SK-N-SH (cell line): Measurements from ENCODE around the gene CCL15. TPM values are rescaled to one million over a fixed set of nuclear protein-coding genes. Genes with fewer than 3 reads are reported as not detected.

Experiments used
- CTCF ChIA-PET: fragments of 300-600, 350-600 bp; formaldehyde crosslinking; extraction: SDS; loops from one replicate; lab custom pipeline; 2021; lab: Yijun Ruan, JAX
- POLR2A ChIA-PET: fragments of 350-600 bp; sonication (Branson Sonifier 250); formaldehyde crosslinking; extraction: SDS; loops from one replicate; lab custom pipeline; 2020; ENCODE audit warnings: antibody characterized with exemption, inconsistent platforms; lab: Yijun Ruan, JAX
- DNase-seq: peaks from one replicate; pipeline ENCODE4 v3.0.0; 2012
- H2AFZ ChIP-seq: fragments of 200-600 bp; sonication (generic); 2 replicates; pipeline ENCODE4 v1.8.1; 2016; ENCODE audit warnings: antibody characterized with exemption, mild to moderate bottlenecking, low read depth
- H3F3A ChIP-seq: fragments of 200-600 bp; sonication (generic); replicated peaks from 2 replicates; pipeline ENCODE3; 2016; ENCODE audit warnings: antibody characterized with exemption, mild to moderate bottlenecking; ENCODE audit not compliant: insufficient read depth
- H3K27ac ChIP-seq, 2 experiments: fragments of 200-500 bp in 1 of 2; fragments of 200-600 bp in 1 of 2; sonication (Bioruptor generic) in 1 of 2; sonication (generic), shearing (Covaris generic) in 1 of 2; 2 replicates each; pipeline versions ENCODE4 v1.5.1 to v1.6.1; 2014 to 2016; ENCODE audit warnings: low read depth in 2 of 2, inconsistent platforms in 1 of 2, low read length in 1 of 2, mild to moderate bottlenecking in 1 of 2, mixed read lengths in 1 of 2
- H3K27me3 ChIP-seq: fragments of 200-600 bp; sonication (generic), shearing (Covaris generic); 2 replicates; pipeline ENCODE4 v1.6.1; 2016; ENCODE audit warnings: mixed run types; ENCODE audit not compliant: insufficient read depth
- H3K36me3 ChIP-seq, 2 experiments: fragments of 200-500 bp in 1 of 2; fragments of 200-600 bp in 1 of 2; sonication (Bioruptor generic) in 1 of 2; sonication (generic) in 1 of 2; replicated peaks in 1 of 2; 2 replicates each; pipeline versions ENCODE3 to v1.5.1; 2014 to 2016; ENCODE audit warnings: low read length in 1 of 2, mild to moderate bottlenecking in 1 of 2; ENCODE audit not compliant: insufficient read depth in 2 of 2, control insufficient read depth in 1 of 2
- H3K4me1 ChIP-seq, 2 experiments: fragments of 200-500 bp in 1 of 2; fragments of 200-600 bp in 1 of 2; sonication (Bioruptor generic) in 1 of 2; sonication (generic), shearing (Covaris generic) in 1 of 2; 2 replicates each; pipeline versions ENCODE4 v1.5.1 to v1.6.1; 2014 to 2016; ENCODE audit warnings: low read depth in 1 of 2, low read length in 1 of 2, mixed run types in 1 of 2; ENCODE audit not compliant: insufficient read depth in 2 of 2, control insufficient read depth in 1 of 2
- H3K4me2 ChIP-seq: fragments of 200-600 bp; sonication (generic), shearing (Covaris generic); 2 replicates; pipeline ENCODE4 v1.6.1; 2017; ENCODE audit warnings: mixed run types
- H3K4me3 ChIP-seq, 2 experiments: fragments of 200-500 bp in 1 of 2; fragments of 200-600 bp in 1 of 2; sonication (Bioruptor generic) in 1 of 2; sonication (generic), shearing (Covaris generic) in 1 of 2; 2 replicates each; pipeline versions ENCODE4 v1.5.1 to v1.8.1; 2014 to 2016; ENCODE audit warnings: low read depth in 2 of 2, inconsistent platforms in 1 of 2, low read length in 1 of 2, mild to moderate bottlenecking in 1 of 2, mixed read lengths in 1 of 2, moderate library complexity in 1 of 2
- H3K79me2 ChIP-seq: fragments of 200-600 bp; sonication (generic); 2 replicates; pipeline ENCODE4 v1.8.1; 2017; ENCODE audit warnings: mild to moderate bottlenecking; ENCODE audit not compliant: insufficient read depth
- H3K9ac ChIP-seq: fragments of 200-600 bp; sonication (generic); 2 replicates; pipeline ENCODE4 v1.6.1; 2017; ENCODE audit warnings: mixed run types
- H3K9me2 ChIP-seq: fragments of 200-600 bp; sonication (generic); 2 replicates; pipeline ENCODE4 v1.6.1; 2017; ENCODE audit warnings: mixed run types
- H3K9me3 ChIP-seq: fragments of 200-600 bp; sonication (generic); 2 replicates; pipeline ENCODE4 v1.6.1; 2017; ENCODE audit warnings: mixed run types, mild to moderate bottlenecking, moderate library complexity
- H4K20me1 ChIP-seq: fragments of 200-600 bp; sonication (generic); 2 replicates; pipeline ENCODE4 v1.6.1; 2017; ENCODE audit warnings: mild to moderate bottlenecking, mixed run types; ENCODE audit not compliant: insufficient read depth
- CHD2 ChIP-seq: fragments of 150-350 bp; IDR thresholded peaks from 2 replicates; pipeline ENCODE4 v1.6.1; 2018; ENCODE audit warnings: low read length; ENCODE audit not compliant: partially characterized antibody
- ELF1 ChIP-seq: IDR thresholded peaks from 2 replicates; pipeline ENCODE4 v1.4.0; 2012
- EP300 ChIP-seq, 2 experiments: IDR thresholded peaks; 2 replicates each; pipeline versions ENCODE4 v1.4.0 to v1.6.1; 2012; ENCODE audit warnings: borderline replicate concordance in 1 of 2, low read depth in 1 of 2, low read length in 1 of 2
- FOSL2 ChIP-seq: IDR thresholded peaks from 2 replicates; pipeline ENCODE4 v1.4.0; 2012; ENCODE audit warnings: low read depth, mild to moderate bottlenecking, moderate library complexity, borderline replicate concordance
- FOXJ3 ChIP-seq: sonication (generic); formaldehyde crosslinking; IDR thresholded peaks from 2 replicates; pipeline ENCODE4 v1.5.1; 2020; ENCODE audit warnings: mild to moderate bottlenecking, missing genetic modification reagents
- GABPA ChIP-seq: IDR thresholded peaks from 2 replicates; pipeline ENCODE4 v1.4.0; 2012; ENCODE audit warnings: low read depth, mild to moderate bottlenecking
- MEF2A ChIP-seq: IDR thresholded peaks from 2 replicates; pipeline ENCODE4 v1.4.0; 2012; ENCODE audit warnings: low read depth, borderline replicate concordance
- MXI1 ChIP-seq: IDR thresholded peaks from 2 replicates; pipeline ENCODE4 v1.6.1; 2012; ENCODE audit warnings: mild to moderate bottlenecking, low read depth, low read length, improper control_type of control experiment
- POLR2AphosphoS5 ChIP-seq: IDR thresholded peaks from 2 replicates; pipeline ENCODE4 v1.6.1; 2012; ENCODE audit warnings: low read depth, low read length
- RCOR1 ChIP-seq: fragments of 150-350 bp; IDR thresholded peaks from 2 replicates; pipeline ENCODE4 v1.6.1; 2017; ENCODE audit warnings: antibody characterized with exemption, low read length
- REST ChIP-seq: IDR thresholded peaks from 2 replicates; pipeline ENCODE4 v1.6.1; 2012; ENCODE audit warnings: mild to moderate bottlenecking, low read depth, low read length, moderate library complexity
- RFX5 ChIP-seq: IDR thresholded peaks from 2 replicates; pipeline ENCODE4 v1.6.1; 2012; ENCODE audit warnings: mild to moderate bottlenecking, improper control_type of control experiment, low read length
- RXRA ChIP-seq: IDR thresholded peaks from 2 replicates; pipeline ENCODE4 v1.4.0; 2012; ENCODE audit warnings: low read depth, mild to moderate bottlenecking, borderline replicate concordance
- TEAD4 ChIP-seq: IDR thresholded peaks from 2 replicates; pipeline ENCODE4 v1.4.0; 2012; ENCODE audit warnings: mild to moderate bottlenecking, borderline replicate concordance; ENCODE audit not compliant: insufficient read depth
- USF1 ChIP-seq: IDR thresholded peaks from 2 replicates; pipeline ENCODE4 v1.4.0; 2012; ENCODE audit warnings: low read depth, borderline replicate concordance
- YY1 ChIP-seq: IDR thresholded peaks from 2 replicates; pipeline ENCODE4 v1.4.0; 2012; ENCODE audit warnings: low read depth, mild to moderate bottlenecking
- WGBS: methylation state at CpG from one replicate; pipeline ENCODE4 v1.1.6; 2017; ENCODE audit warnings: low lambda C conversion rate; 5-methylcytosine and 5-hydroxymethylcytosine counted together
- polyA plus RNA-seq, 3 experiments: library from polyadenylated mRNA; depleted of rRNA; stranded (reverse); fragments of >200 nt; gene quantifications; 2 replicates each; pipeline ENCODE4 v1.2.3, GENCODE V29; 2012
- TF ChIP-seq, protein P1 (sequence below): fragments of 150-350 bp; IDR thresholded peaks from 2 replicates; pipeline ENCODE4 v1.6.1; 2016; ENCODE audit warnings: mild to moderate bottlenecking, low read depth, low read length
- TF ChIP-seq, protein P2 (sequence below): fragments of 200-600 bp; sonication (generic); IDR thresholded peaks from 2 replicates; pipeline ENCODE4 v1.6.1; 2017; ENCODE audit warnings: antibody characterized with exemption, mild to moderate bottlenecking, moderate library complexity

Gene CCL15
- polyA plus RNA-seq, 1 of the 3 experiments (the other 2 are of a cell fraction): not detected

- H3K4me1 ChIP-seq: no peaks in the 10 kb centered on the region
- H3K79me2 ChIP-seq: no peaks in the 10 kb centered on the region
- H3K9me3 ChIP-seq: no peaks in the 10 kb centered on the region
- POLR2A ChIA-PET: no interaction called here
- no peak overlapping the region for H3K4me2 ChIP-seq
- no peak overlapping the region for H3K4me3 ChIP-seq
- H3K27ac ChIP-seq: no peak overlapping the region
- H3K9me2 ChIP-seq: no peaks in the 10 kb centered on the region
- no peaks in the 10 kb centered on the region; the same call in 1 of the 2 replicates for H3K27me3 ChIP-seq
- 0% methylated on average over 4 of the region's 4 CpGs for WGBS
- DNase-seq: no peak
- H3K9ac ChIP-seq: no peak overlapping the region
- no peaks in the 10 kb centered on the region for H3F3A ChIP-seq
- no peak overlapping the region for H2AFZ ChIP-seq
- TF ChIP-seq YY1 (no peak), EP300 (IDR thresholded peaks at IDR 0.05; ENCODE audit: borderline replicate concordance in 1 of 2, low read depth in 1 of 2, low read length in 1 of 2) (no peak), MXI1 (no peak), RXRA (no peak)
- no peaks in the 10 kb centered on the region for H3K36me3 ChIP-seq
- no peaks in the 10 kb centered on the region for H4K20me1 ChIP-seq
- CTCF ChIA-PET: no interaction called here
These were observed 26.4 kb upstream of the CCL15 start for GRCh38 chr17:36027761-36028160.

GRCh38 chr17:36024106-36024869 lies 22.9 kb upstream of the CCL15 start:
- Histone ChIP-seq H3K4me1 (no peaks in the 10 kb centered on the region), H3K27ac (no peak overlapping the region), H3K9me3 (no peaks in the 10 kb centered on the region), H2AFZ (no peak overlapping the region), H3K4me3 (no peak overlapping the region), H3K27me3 (no peaks in the 10 kb centered on the region; the same call in 1 of the 2 replicates), H4K20me1 (no peaks in the 10 kb centered on the region), H3K36me3 (no peaks in the 10 kb centered on the region), H3K9ac (no peak overlapping the region)
- DNase-seq: no peak
- ChIA-PET POLR2A (no interaction called here), CTCF (no interaction called here)
- 11% methylated on average over 6 of the region's 6 CpGs for WGBS
- no peak for TF ChIP-seq FOSL2
- TF ChIP-seq, protein P1, sequence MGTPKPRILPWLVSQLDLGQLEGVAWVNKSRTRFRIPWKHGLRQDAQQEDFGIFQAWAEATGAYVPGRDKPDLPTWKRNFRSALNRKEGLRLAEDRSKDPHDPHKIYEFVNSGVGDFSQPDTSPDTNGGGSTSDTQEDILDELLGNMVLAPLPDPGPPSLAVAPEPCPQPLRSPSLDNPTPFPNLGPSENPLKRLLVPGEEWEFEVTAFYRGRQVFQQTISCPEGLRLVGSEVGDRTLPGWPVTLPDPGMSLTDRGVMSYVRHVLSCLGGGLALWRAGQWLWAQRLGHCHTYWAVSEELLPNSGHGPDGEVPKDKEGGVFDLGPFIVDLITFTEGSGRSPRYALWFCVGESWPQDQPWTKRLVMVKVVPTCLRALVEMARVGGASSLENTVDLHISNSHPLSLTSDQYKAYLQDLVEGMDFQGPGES: no peak
- TF ChIP-seq RCOR1: no peak
- TF ChIP-seq ELF1: no peak
- no peak for TF ChIP-seq FOXJ3 (CRISPR knock-in tag)
- no peak for TF ChIP-seq GABPA
- no peak for TF ChIP-seq MEF2A
- TF ChIP-seq, protein P2, sequence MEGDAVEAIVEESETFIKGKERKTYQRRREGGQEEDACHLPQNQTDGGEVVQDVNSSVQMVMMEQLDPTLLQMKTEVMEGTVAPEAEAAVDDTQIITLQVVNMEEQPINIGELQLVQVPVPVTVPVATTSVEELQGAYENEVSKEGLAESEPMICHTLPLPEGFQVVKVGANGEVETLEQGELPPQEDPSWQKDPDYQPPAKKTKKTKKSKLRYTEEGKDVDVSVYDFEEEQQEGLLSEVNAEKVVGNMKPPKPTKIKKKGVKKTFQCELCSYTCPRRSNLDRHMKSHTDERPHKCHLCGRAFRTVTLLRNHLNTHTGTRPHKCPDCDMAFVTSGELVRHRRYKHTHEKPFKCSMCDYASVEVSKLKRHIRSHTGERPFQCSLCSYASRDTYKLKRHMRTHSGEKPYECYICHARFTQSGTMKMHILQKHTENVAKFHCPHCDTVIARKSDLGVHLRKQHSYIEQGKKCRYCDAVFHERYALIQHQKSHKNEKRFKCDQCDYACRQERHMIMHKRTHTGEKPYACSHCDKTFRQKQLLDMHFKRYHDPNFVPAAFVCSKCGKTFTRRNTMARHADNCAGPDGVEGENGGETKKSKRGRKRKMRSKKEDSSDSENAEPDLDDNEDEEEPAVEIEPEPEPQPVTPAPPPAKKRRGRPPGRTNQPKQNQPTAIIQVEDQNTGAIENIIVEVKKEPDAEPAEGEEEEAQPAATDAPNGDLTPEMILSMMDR: no peak
- TF ChIP-seq POLR2AphosphoS5: no peak
- TF ChIP-seq USF1: no peak
- no peak for TF ChIP-seq RFX5
- TF ChIP-seq REST: no peak
- no peak for TF ChIP-seq CHD2
- no peak for TF ChIP-seq TEAD4
- TF ChIP-seq, all 33 proteins: peak for 0
- Histone ChIP-seq H3K79me2 (no peaks in the 10 kb centered on the region), H3K4me2 (no peak overlapping the region), H3K9me2 (no peaks in the 10 kb centered on the region), H3F3A (no peaks in the 10 kb centered on the region)
